HUDEP-2 (cell line): Measurements from ENCODE around the gene THSD7A.
"Not testable (repeated sequence)": the region's sequence is repeated elsewhere in the genome, so short reads cannot be mapped to it uniquely, and the experiment has no call there.

Source experiments
- DNase-seq, 76 experiments: peaks; one replicate each; lab custom pipeline; 2025; ENCODE audit not compliant: unreplicated experiment in 76 of 76; lab: John Stamatoyannopoulos, UW

The THSD7A gene

DNA sequence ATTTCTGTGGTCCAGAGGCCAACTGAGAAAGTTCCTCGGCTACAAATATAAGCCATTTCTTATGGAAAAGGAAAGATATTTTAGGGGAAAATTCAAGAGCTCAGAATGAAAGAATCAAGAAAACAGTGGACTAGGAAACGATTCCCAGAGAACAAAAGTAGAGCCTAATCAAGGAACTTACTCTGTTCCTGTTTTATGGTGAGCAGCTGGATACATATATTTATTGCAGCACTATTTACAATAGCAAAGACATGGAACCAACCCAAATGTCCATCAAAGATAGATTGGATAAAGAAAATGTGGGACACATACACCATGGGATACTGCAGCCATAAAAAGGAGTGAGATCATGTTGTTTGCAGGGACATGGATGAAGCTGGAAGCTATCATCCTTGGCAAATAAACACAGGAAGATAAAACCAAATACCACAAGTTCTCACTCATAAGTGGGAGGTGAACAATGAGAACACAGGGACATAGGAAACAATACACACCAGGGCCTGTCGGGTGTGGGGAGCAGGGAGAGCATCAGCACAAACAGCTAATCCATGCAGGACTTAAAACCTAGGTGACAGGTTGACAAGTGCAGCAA is 298.7 kb downstream of the THSD7A start:
- DNase-seq, result no peak

DNA sequence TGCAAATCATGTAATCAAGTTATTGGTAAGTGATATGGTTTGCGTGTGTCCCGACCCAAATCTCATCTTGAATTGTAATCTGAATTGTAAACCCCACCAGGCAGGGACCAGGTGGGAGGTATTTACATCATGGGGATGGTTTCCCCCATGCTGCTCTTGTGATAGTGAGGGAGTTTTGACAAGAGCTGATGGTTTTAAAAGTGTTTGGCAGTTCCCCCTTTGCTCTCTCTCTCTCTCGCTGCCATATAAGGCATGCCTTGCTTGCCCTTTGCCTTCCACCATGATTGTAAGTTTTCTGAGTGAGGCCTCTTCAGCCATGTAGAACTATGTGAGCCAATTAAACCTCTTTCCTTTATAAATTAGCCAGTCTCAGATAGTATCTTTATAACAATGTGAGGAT is 302.6 kb downstream of the THSD7A start:
- no peak for DNase-seq

DNA sequence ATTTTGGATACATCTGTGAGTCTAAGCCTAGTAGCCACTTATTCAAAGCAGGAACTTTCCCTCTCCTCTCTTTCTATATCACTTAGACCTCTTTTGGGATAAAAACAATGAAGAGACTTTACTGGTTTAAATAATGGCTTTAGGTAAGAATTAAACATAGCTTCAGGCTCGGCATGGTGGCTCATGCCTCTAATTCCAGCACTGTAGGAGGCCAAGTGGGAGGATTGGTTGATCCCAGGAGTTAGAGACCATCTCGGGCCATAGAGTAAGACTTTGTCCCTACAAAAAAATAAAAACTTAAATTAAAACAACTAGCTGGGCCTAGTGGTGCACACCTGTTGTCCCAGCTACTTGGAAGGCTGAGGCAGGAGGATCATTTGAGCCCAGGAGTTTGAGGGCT is 304.3 kb downstream of the THSD7A start:
- DNase-seq, result no peak

DNA sequence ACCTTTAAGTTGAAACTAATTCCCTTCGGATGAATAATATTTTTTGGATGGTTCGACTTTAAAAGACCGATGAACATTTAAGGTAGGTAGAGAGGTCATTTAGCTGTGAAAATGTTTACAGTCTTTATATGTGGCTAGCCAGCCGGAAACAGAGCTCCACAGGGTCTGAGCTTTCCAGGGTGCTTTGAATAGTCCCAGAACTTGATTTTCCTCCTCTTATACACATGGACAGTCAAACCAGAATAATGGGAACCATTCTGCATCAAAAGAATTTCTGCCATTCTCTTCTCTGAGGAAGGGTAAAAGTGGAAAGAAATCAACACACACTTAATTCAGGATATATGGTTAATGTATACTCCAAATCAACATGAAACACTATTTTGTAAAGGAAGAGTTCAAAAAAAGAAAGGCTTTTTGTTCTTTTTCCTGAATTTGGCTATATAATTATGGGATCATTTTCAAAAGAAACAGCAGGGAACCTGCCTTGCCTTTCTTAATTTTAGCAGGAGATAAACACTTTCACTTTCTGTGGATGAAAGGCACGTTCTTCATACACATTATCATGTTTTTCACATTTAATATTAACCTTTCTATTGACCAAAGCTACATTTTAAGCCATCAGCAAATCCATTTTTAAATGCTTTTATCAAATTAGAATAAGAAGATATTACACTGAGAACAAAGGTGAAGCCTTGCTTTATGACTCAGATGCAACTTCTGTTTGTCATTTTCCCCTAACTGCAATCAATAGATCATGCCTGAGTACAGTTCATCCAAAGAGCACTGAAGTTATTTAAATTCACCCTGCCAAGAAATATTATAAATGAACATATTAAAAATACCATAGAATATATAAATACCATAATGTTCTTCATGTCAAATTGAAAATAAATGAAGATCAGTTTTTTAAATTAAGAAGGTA is 307.3 kb downstream of the THSD7A start:
- no peak for DNase-seq

DNA sequence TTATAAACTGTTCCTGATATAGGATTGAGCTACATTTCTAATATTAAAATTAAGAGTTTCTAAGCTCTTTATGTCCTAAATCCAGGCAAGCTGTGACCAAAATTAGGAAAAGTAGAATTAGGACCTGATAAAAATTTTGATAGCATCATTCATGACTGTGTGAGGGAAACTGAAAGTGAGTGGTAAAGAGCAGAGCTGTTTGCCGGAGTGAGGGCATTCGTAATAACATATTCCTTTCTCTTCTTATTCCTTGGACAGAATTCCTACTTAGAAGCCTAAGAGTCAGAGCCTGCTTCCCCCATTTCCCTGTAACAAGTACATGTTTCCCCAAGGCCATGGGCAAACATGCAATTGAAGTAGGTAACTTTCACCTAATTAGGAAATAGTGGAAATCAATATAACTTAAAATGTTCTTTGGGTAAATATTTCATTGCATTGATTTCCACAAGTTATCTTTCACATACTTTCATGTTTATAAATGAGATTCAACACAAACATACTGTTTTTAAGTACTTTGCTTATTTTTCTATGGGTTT is 310.0 kb downstream of the THSD7A start:
- DNase-seq, result not testable (repeated sequence)

DNA sequence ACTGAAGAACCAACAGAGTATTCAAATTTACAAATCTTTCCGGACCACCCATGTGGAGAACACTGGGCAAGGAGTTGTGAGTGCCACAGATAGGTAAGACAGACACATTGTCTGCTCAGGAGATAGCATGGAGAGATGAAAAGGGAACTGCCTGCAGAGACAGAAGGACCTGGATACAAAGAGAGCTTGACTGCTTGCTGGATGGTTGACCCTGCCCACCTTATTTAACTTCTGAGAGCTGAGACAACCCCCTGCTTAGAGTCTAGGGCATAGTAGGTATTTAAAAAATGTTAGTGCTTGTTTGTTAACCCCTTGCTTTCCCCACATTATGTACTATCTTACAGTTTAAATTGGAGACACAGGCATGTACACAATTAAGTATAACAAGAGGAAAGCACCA is 314.1 kb downstream of the THSD7A start:
- DNase-seq, result no peak

DNA sequence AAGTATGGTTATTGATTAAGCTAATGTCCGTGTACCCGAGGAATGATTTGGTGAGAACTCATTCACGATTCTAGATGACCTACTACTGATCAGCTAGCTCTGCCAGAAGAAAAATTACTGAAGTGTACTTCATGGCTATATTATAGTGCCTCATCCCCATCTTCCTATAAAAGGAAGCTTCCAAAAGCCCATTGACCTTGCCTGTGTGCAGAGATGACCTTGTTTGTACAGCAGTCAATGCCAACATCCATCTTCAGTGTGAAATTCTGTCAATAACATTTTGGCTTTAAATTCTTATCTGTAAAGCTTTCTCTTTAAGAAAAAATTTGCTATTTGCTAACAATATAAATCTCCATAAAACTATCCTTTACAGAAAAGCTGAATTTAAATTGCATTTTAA is 315.7 kb downstream of the THSD7A start:
- no peak for DNase-seq

DNA sequence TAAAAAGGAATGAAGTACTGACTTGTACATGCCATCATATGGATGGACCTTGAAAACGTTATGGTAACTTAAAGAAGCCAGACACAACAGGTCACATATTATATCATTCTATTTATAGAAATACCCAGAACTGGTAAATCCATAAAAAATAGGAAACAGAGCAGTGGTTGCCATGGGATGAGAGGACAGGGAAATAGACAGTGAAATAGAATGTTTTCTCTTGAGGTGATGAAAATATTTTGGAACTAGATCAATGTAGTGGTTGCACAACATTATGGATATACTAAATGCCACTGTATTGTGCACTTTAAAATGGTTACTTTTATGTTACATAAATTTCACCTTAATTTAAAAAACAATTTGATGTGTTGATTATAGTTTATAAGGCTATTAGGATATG is 318.5 kb downstream of the THSD7A start:
- DNase-seq, result no peak

DNA sequence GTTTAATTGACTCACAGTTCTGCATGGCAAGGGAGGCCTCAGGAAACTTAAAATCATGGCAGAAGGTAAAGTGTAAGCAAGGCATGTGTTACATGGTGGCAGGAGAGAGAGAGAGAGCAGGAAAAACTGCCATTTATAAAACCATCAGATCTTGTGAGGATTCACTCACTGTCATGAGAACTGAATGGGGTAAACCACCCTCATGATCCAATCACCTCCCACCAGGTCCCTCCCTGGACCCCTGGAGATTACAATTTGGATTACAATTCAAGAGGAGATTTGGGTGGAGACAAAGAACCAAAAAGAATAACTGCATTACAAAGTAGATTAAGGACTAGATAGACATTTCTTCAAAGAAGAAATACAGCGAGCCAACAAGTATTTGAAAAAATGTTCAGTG is 324.1 kb downstream of the THSD7A start:
- DNase-seq, result no peak

DNA sequence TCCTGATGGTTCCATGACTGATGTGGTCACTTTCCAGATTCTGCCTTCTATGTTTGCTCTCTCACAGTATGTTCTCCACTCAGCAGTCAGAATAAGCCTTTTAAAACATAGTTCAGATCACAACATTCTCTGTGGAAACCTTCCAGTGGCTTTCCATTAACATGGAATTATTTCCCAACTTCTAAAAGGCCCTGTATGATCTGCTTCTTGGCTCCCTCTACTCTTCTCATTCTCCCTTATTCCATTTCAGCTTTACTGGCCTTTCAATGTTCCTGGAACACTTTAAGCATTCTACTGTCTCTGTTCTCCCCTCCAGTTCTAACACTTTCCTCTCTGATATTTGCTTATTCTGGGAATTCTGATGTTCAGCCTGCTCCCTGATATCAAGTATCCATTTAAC is 325.6 kb downstream of the THSD7A start:
- no peak for DNase-seq

DNA sequence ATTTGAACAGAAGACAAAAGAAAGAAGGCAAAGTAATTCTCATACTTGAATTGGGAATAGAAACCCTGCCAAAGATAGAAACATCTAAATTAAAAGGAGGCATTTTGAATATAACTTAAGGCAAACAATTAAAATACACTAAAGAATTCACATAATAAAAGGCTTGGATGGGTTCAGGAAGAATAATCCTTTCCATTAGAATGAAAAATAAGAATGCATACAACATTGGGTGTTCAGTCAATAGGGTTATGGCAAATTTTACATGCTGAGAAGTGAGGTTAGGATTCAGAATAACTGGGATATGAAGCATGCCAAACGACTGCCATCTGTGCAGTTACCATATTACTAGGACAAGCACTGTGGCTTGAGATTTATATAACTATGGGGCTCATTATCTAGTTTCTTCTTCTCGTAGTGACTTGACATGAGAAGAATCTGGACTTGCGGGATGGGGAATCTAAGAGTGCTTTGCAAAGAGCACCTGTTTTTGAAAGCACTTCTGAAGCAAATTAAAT is 326.5 kb downstream of the THSD7A start:
- no peak for DNase-seq

DNA sequence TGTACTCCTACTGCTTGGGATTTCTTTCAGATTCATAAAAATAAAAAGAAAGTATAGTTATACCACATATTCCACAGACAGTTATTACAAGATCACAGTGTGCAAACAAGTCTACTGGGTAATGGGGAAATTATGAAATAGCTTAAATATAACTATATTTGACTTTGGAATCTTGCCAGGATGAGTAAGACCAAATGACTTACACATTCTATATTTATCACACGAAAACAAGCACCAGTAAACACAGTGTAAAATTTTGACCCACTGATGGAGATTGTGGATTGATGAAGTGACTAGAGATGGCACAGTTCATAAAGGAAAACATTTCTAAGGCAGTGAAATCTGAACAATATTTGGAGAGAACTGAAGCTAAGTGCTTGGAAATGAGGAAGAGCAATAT is 339.7 kb downstream of the THSD7A start:
- DNase-seq, result no peak

DNA sequence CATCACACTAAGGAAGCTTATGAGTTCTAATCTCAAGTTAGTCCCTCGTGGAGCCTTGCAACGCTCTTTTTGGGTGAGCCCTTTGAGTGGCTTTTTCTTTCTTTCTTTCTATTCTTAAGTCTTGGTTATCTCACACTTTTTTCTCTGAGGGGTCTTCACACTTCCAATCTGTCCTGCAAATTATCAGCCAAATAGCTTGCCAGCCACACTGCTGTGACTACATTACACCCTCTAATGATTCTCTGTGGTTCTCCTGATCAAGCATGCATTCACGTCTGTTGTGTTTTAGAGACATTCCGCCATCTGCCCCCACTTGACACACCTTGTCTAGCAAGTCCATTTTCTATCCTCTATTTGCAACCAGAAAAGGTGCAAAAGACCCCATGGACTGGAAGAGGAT is 340.2 kb downstream of the THSD7A start:
- DNase-seq, result no peak

DNA sequence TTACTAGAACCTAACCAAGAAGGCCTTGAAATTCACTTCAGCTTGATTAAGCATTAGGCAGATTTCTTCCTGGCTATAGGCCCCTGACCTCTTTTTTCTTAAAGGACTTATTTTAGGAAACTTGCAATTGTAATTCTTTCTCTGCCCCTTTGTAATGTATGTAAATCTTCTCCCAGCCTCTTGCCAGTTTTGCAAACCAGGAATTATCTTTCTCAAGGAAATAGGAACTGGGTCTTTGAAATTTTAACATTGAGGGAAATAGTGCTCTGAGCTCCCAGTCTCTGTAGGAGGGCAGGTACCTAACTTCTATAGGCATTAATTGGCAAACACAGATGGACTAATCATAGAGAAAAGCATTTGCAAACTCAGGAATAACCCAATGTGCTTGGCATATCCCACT is 342.7 kb downstream of the THSD7A start:
- no peak for DNase-seq

DNA sequence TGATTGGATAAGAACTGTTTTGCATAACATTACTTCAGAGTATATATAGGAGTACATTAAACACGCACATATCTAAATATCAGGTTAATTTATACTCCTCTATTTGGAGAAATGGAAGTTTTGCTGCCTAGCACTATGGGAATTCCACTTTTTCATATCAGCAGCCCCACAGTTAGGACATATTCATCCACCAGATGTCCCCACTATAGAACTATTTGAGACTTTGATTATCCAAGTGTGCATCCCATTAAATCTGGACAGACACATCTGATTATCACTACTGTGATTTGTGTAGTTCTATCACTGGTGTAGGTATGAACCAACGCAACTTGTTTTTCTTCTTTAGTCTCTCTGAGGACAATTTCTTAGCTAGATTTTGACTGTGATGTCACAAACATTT is 345.7 kb downstream of the THSD7A start:
- no peak for DNase-seq

DNA sequence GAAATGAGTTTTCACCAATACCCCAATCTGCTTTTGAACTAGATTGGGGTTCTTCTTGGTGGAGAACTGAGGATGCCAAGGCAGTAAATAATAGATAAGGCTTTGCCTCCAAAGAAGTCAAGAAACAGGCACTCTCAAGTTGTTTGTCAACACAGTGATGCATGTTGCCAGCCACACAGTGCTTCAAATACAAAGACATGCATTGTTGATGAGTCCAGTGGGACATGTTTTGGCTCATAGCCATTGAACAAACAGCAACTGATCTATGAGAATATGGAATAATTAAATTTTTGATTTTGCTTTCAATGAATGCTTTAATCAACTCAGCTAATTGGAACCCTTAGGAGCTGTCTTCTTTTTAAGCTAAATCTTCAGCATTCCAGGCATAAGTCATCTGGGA is 346.4 kb downstream of the THSD7A start:
- DNase-seq, result no peak

DNA sequence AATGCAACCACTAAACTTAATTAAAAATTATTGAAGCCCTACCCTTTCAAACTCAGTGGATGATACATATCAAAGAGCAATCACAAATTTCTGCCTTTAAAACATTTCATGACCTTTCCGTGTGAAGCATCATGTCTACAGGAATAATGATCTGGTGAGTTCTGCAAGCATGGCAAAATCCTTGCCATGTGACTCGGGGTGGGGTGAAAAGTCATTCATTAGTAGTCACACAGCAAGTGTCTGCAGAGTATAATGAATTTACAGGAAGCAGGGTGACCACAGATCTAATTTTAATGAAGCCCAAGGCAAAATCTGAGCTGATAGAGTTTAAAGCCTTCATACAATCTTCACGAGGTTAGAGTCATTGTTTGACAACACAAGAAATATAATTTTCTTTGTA is 351.9 kb downstream of the THSD7A start:
- no peak for DNase-seq

DNA sequence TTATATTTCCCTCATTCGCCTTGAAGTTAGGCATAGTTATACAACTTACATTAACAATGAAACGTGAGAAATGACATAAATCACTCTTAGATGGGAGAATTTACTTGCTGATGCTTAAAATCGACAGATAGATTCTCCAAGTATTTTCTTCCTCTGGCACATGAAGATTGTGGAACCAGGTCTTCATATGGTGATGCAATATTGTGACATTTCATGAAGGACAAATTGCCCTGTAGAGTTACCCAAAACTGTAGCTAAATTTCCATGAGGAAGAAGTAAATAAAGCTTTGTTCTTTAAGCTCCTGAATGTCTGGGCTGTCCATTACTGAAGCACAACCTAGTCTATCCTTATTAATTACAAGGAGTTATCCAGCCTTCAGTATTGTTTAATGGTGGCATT is 353.1 kb downstream of the THSD7A start:
- no peak for DNase-seq

DNA sequence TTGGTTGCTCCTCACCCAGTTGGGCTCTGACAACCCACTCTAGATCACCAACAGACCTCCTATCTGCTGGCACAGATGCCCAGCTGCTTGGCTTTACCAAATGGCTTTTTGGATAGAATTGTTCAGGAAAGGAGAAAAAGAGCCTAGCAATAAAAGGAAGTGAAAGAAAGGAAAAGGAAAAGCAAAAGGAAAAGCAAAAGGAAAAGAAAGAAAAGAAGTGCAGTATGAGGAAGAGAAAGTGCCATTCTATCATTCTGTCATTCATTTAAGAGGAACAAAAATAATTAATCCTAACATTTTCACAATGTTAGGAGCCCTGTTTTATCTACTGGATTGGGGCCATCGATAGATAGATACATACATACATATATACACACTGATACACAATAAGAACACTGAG is 353.6 kb downstream of the THSD7A start:
- DNase-seq, result no peak

DNA sequence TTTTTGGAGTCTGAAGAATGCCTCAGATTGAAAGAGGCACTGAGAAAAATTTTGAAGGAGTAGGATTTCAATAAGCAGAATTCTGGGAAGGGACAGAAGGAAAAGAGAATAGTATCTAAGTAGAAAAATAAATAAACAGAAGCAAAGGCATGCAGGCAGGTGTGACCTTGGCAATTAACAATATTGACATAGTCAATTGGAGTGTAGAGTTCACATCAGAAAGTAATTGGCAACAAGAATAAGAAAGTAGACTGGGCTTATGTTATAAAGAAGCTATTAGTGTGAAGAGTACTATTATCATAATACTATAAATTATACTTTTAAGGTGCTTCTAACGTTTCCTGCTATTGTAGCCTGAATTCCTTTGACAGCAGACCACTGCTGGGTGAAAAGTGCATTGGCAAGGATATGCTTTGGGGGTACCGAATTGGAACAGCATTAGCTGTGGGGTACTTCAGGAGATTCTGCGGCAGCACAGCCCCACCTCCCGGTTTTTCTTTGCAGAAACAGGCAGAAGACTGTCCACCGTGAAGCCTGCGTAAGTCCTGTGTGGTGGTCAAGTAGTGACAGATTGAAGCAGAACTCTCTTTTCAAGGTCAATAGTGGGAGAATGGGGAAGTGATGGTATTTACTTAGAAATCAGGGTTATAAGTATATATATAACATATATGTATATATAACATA is 357.0 kb downstream of the THSD7A start:
- DNase-seq, result no peak

DNA sequence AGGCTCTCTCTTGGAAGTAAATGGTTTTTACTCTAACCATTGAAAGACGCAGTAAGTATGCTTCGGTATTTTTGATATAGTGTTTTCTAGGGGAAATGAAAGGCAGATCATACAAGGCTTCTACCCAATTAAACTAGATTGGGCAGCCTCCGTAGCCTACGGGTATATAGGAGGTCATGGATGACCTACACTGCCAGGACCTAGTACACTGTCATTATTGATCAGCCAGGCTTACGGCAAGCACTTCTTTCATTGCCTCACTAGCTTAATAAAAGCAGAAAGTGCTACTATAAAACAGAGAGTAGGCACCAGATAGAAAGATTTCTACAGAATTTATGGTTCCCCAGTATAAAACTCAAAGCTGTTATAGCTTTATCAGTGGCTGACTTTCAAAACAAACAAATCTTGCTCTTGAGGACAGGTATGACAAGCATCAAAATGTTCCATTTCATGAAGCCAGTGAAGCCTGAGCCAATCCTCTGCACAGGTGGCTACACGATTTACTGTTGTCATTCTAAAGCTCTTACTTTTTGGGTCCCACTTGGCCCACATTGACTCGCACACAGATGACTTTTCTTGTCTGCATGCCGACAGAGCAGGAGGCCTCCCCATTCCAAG is 358.1 kb downstream of the THSD7A start:
- DNase-seq, result no peak
